BLaER1 treated with 17β-estradiol and CSF1 and Interleukin-3, amounts not matched to agents 10 nM and 100 nM (cell line): ENCODE measurements around the gene TMEM14C.

Source experiments
- H3K27ac ChIP-seq, 11 experiments: shearing (Covaris generic); formaldehyde crosslinking; 2 replicates each; pipeline ENCODE4 v1.8.1; 2022
- H3K27me3 ChIP-seq, 11 experiments: shearing (Covaris generic); formaldehyde crosslinking; 2 replicates each; pipeline ENCODE4 v1.8.1; 2022
- H3K36me3 ChIP-seq, 11 experiments: shearing (Covaris generic); formaldehyde crosslinking; 2 replicates each; pipeline ENCODE4 v1.8.1; 2022
- H3K4me1 ChIP-seq, 10 experiments: shearing (Covaris generic); formaldehyde crosslinking; 2 replicates each; pipeline ENCODE4 v1.8.1; 2022
- H3K4me2 ChIP-seq, 11 experiments: shearing (Covaris generic); formaldehyde crosslinking; 2 replicates each; pipeline ENCODE4 v1.8.1; 2022
- H3K4me3 ChIP-seq, 10 experiments: shearing (Covaris generic); formaldehyde crosslinking; 2 replicates each; pipeline ENCODE4 v1.8.1; 2022
- H3K9ac ChIP-seq, 11 experiments: shearing (Covaris generic); formaldehyde crosslinking; 2 replicates each; pipeline ENCODE4 v1.8.1; 2022
- H3K9me3 ChIP-seq, 11 experiments: shearing (Covaris generic); formaldehyde crosslinking; replicated peaks in 1 of 11; 2 replicates each; pipeline ENCODE4 v1.8.1; 2022
- H4K20me1 ChIP-seq, 11 experiments: shearing (Covaris generic); formaldehyde crosslinking; 2 replicates each; pipeline ENCODE4 v1.8.1; 2022
- Cebpa-rat ChIP-seq, 11 experiments: shearing (Covaris generic); IDR thresholded peaks; 2 replicates each; pipeline ENCODE4 v1.8.1; 2022

Gene TMEM14C

GRCh38 chr6:10687582-10687981, 35.3 kb upstream of the TMEM14C start:
- no peak overlapping the region for H3K4me2 ChIP-seq
- no peak overlapping the region for H3K9ac ChIP-seq

GRCh38 chr6:10690651-10691445, 32.0 kb upstream of the TMEM14C start:
- peaks cover 0 to 9% (median 0%) of the 10 kb centered on the region in 11 experiments; a peak in 4 of 22 replicates for H3K36me3 ChIP-seq

More at GRCh38 chr6:10687582-10687981, 35.3 kb upstream of the TMEM14C start:
- Histone ChIP-seq H3K4me3 (no peak overlapping the region), H3K27ac (no peak overlapping the region), H3K27me3 (no peaks in the 10 kb centered on the region), H3K9me3 (peaks cover 0 to 2% (median 0%) of the 10 kb centered on the region in 11 experiments; a peak in 4 of 22 replicates), H3K4me1 (peaks cover 0 to 31% (median 4%) of the 10 kb centered on the region in 10 experiments; a peak in 8 of 20 replicates), H3K36me3 (peaks cover 0 to 1% (median 0%) of the 10 kb centered on the region in 11 experiments; a peak in 2 of 22 replicates), H4K20me1 (no peaks in the 10 kb centered on the region)
- TF ChIP-seq Cebpa-rat (IDR thresholded peaks at IDR 0.05), result no peak

GRCh38 chr6:10692965-10693538, 29.8 kb upstream of the TMEM14C start:
- Histone ChIP-seq H3K4me1 (peaks cover 24 to 42% (median 28%) of the 10 kb centered on the region in 10 experiments), H3K27me3 (no peaks in the 10 kb centered on the region), H3K9ac (peak overlapping the region; percentile 85 to 96 (median 94); a peak in 18 of 22 replicates), H3K27ac (peak overlapping the region in 8 of 11 experiments; percentile 88 to 97 (median 93); a peak in 11 of 22 replicates), H3K36me3 (peaks cover 10 to 23% (median 16%) of the 10 kb centered on the region in 11 experiments), H3K4me3 (peak overlapping the region; percentile 78 to 90 (median 84)), H4K20me1 (peaks cover 0 to 22% (median 5%) of the 10 kb centered on the region in 11 experiments; a peak in 6 of 22 replicates), H3K4me2 (peak overlapping the region; percentile 80 to 97 (median 91)), H3K9me3 (peaks cover 0 to 12% (median 6%) of the 10 kb centered on the region in 11 experiments; a peak in 9 of 22 replicates)
- no peak for TF ChIP-seq Cebpa-rat (IDR thresholded peaks at IDR 0.05)

More at GRCh38 chr6:10690651-10691445, 32.0 kb upstream of the TMEM14C start:
- peaks cover 0 to 2% (median 0%) of the 10 kb centered on the region in 11 experiments; a peak in 4 of 22 replicates for H4K20me1 ChIP-seq
- H3K4me3 ChIP-seq, result no peak overlapping the region
- no peaks in the 10 kb centered on the region for H3K27me3 ChIP-seq
- peaks cover 12 to 31% (median 15%) of the 10 kb centered on the region in 10 experiments for H3K4me1 ChIP-seq
- no peak overlapping the region for H3K9ac ChIP-seq
- peak overlapping the region in 1 of 11 experiments; percentile 14; a peak in 3 of 22 replicates for H3K4me2 ChIP-seq
- TF ChIP-seq Cebpa-rat (IDR thresholded peaks at IDR 0.05), result no peak
- peaks cover 0 to 12% (median 6%) of the 10 kb centered on the region in 11 experiments; a peak in 9 of 22 replicates for H3K9me3 ChIP-seq
- no peak overlapping the region for H3K27ac ChIP-seq

GRCh38 chr6:10694302-10695085, 28.4 kb upstream of the TMEM14C start, which contains the start of the genes C6orf52 and PAK1IP1:
Gene C6orf52 (minus strand): TSS chr6:10694616. CDS start chr6:10687550, 7,066 bp downstream.
Gene PAK1IP1 (plus strand): TSS chr6:10694972. CDS start chr6:10694986, 14 bp downstream.
- Histone ChIP-seq H4K20me1 (peaks cover 0 to 33% (median 13%) of the 10 kb centered on the region in 11 experiments; a peak in 9 of 22 replicates), H3K36me3 (peaks cover 24 to 37% (median 31%) of the 10 kb centered on the region in 11 experiments), H3K4me3 (peak within 1 kb of the TSS; percentile 78 to 90 (median 84)), H3K4me1 (peaks cover 24 to 42% (median 28%) of the 10 kb centered on the region in 10 experiments), H3K27ac (peak within 1 kb of the TSS; percentile 88 to 97 (median 93)), H3K9me3 (peaks cover 0 to 12% (median 6%) of the 10 kb centered on the region in 11 experiments; a peak in 9 of 22 replicates), H3K27me3 (no peaks in the 10 kb centered on the region), H3K9ac (peak within 1 kb of the TSS; percentile 85 to 96 (median 94)), H3K4me2 (peak within 1 kb of the TSS; percentile 80 to 97 (median 91))
- TF ChIP-seq Cebpa-rat (IDR thresholded peaks at IDR 0.05), result no peak

- peak overlapping the region; percentile 76 to 96 (median 90) for H3K4me2 ChIP-seq
- no peak for TF ChIP-seq Cebpa-rat (IDR thresholded peaks at IDR 0.05)
- H3K4me3 ChIP-seq, result peak overlapping the region; percentile 78 to 90 (median 84)
- peak overlapping the region; percentile 88 to 97 (median 93) for H3K27ac ChIP-seq
- peak overlapping the region; percentile 85 to 96 (median 94) for H3K9ac ChIP-seq
- peaks cover 0 to 40% (median 14%) of the 10 kb centered on the region in 11 experiments; a peak in 11 of 22 replicates for H4K20me1 ChIP-seq
- peaks cover 31 to 44% (median 38%) of the 10 kb centered on the region in 11 experiments for H3K36me3 ChIP-seq
- peaks cover 24 to 42% (median 28%) of the 10 kb centered on the region in 10 experiments for H3K4me1 ChIP-seq
- no peaks in the 10 kb centered on the region for H3K27me3 ChIP-seq
- H3K9me3 ChIP-seq, result peaks cover 0 to 12% (median 6%) of the 10 kb centered on the region in 11 experiments; a peak in 9 of 22 replicates
Observed at GRCh38 chr6:10695086-10695657, 27.7 kb upstream of the TMEM14C start.

GRCh38 chr6:10696655-10697054, 26.2 kb upstream of the TMEM14C start:
- Histone ChIP-seq H3K9me3 (peaks cover 0 to 12% (median 6%) of the 10 kb centered on the region in 11 experiments; a peak in 9 of 22 replicates), H3K4me2 (peak overlapping the region; percentile 76 to 96 (median 90)), H3K4me1 (peaks cover 22 to 32% (median 26%) of the 10 kb centered on the region in 10 experiments), H3K27ac (no peak overlapping the region), H3K36me3 (peaks cover 46 to 59% (median 52%) of the 10 kb centered on the region in 11 experiments), H3K9ac (peak overlapping the region in 4 of 11 experiments; percentile 85 to 96 (median 94); a peak in 3 of 22 replicates), H3K27me3 (no peaks in the 10 kb centered on the region), H4K20me1 (peaks cover 0 to 55% (median 25%) of the 10 kb centered on the region in 11 experiments; a peak in 12 of 22 replicates), H3K4me3 (peak overlapping the region in 6 of 10 experiments; percentile 78 to 89 (median 85); a peak in 9 of 20 replicates)
- TF ChIP-seq Cebpa-rat (IDR thresholded peaks at IDR 0.05), result no peak

GRCh38 chr6:10713962-10714361, 8.9 kb upstream of the TMEM14C start:
- H3K9ac ChIP-seq, result peak overlapping the region in 1 of 11 experiments; percentile 20; a peak in 1 of 22 replicates
- H3K4me3 ChIP-seq, result no peak overlapping the region
- H4K20me1 ChIP-seq, result no peaks in the 10 kb centered on the region
- no peak overlapping the region for H3K4me2 ChIP-seq
- TF ChIP-seq Cebpa-rat (IDR thresholded peaks at IDR 0.05), result no peak
- no peak overlapping the region for H3K27ac ChIP-seq
- H3K4me1 ChIP-seq, result no peaks in the 10 kb centered on the region
- no peaks in the 10 kb centered on the region for H3K27me3 ChIP-seq
- H3K36me3 ChIP-seq, result peaks cover 12 to 34% (median 22%) of the 10 kb centered on the region in 11 experiments
- peaks cover 10 to 16% (median 15%) of the 10 kb centered on the region in 11 experiments for H3K9me3 ChIP-seq
